Measurements from ENCODE around the gene COBL.

Gene COBL

GRCh38 chr7:50980411-50980810 lies 336.2 kb downstream of the COBL start:
- DNase-seq = no peak

GRCh38 chr7:50978633-50979215 lies 337.9 kb downstream of the COBL start:
- DNase-seq = no peak

DNA sequence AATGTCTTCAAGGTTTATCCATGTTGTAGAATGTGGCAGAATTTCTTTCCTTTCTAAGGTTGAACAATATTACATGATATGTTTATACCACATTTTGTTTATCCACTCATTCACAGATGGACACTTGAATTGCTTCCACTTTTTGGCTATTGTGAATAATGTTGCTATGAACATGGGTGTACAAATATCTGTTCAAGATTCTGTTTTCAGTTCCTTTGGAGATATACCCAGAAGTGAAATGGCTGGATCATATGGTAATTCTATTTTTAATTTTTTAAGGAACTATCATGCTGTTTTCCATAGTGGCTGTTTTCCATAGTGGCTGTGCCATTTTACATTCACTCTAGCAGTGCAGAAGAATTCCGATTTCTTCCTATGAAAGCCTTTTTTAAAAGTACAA lies 339.2 kb downstream of the COBL start:
- no peak for DNase-seq

- no peak for DNase-seq
These were observed 340.5 kb downstream of the COBL start for GRCh38 chr7:50976064-50976463.

GRCh38 chr7:50974240-50974639 lies 342.4 kb downstream of the COBL start:
- DNase-seq = no peak

DNA sequence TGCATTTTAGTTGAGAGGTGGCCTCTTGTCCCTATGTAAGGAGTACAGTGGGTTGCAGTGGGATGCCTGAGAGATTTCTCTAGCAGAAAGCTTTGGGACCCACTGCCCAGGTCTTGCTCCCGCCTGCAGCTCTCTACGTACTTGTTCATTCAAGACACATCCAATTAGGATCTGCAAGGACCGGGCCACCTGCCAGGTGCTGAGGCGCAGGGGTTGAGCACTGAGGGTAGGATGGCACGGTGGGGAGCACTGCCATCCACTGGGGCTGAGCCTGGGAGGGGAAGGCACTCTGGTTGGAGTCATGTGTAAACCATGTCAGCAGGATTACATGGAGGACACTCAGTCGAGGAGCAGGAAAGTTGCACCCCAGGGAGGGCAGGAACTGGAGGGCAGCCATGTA lies 342.8 kb downstream of the COBL start:
- DNase-seq = no peak

- peak; percentile 11 for DNase-seq
These were observed 346.5 kb downstream of the COBL start for GRCh38 chr7:50970092-50970491.

Data from NCI-H510A (cell line).